CD4-positive, alpha-beta T cell (primary cell): ENCODE measurements around the gene SAMD3. TPM values are rescaled to one million over a fixed set of nuclear protein-coding genes. Genes with fewer than 3 reads are reported as not detected.

ENCODE experiments used
- ATAC-seq: fragments of 200-7000 bp; cut with Tn5 transposase; one replicate; pipeline ENCODE4 v1.10.0; 2022; ENCODE audit warnings: mild to moderate bottlenecking; ENCODE audit not compliant: poor library complexity
- CTCF ChIA-PET: fragments of 350-600 bp; sonication (Branson Sonifier 250); formaldehyde crosslinking; loops from one replicate; lab custom pipeline; 2021; ENCODE audit warnings: antibody characterized with exemption, inconsistent platforms; lab: Charles Lee
- POLR2A ChIA-PET: fragments of 350-600 bp; sonication (Branson Sonifier 250); formaldehyde crosslinking; loops from one replicate; lab custom pipeline; 2021; ENCODE audit warnings: antibody characterized with exemption, inconsistent platforms; lab: Charles Lee
- DNase-seq, 14 experiments: peaks; one replicate each; pipeline ENCODE4 v3.0.0-alpha.2; 2013 to 2020; ENCODE audit warnings: mixed read lengths in 2 of 14
- H3K27ac ChIP-seq, 2 donors: one replicate each; pipeline versions ENCODE4 v1.5.1 to v1.7.0; 2013; ENCODE audit warnings: low read length in 2 of 2, low read depth in 1 of 2, mild to moderate bottlenecking in 1 of 2
- H3K27me3 ChIP-seq, 2 experiments: 1 replicate in 1 of 2; 2 replicates in 1 of 2; pipeline versions ENCODE4 v1.6.1 to v1.7.0; 2013; ENCODE audit warnings: low read length in 2 of 2, control low read depth in 1 of 2, mild to moderate bottlenecking in 1 of 2, moderate library complexity in 1 of 2; ENCODE audit not compliant: insufficient read depth in 2 of 2, control insufficient read depth in 1 of 2
- H3K36me3 ChIP-seq: one replicate; pipeline ENCODE4 v1.6.1; 2013; ENCODE audit warnings: low read length, control low read depth; ENCODE audit not compliant: insufficient read depth
- H3K4me1 ChIP-seq: one replicate; pipeline ENCODE4 v1.6.1; 2013; ENCODE audit warnings: low read length, control low read depth; ENCODE audit not compliant: insufficient read depth
- H3K4me3 ChIP-seq: one replicate; pipeline ENCODE4 v1.5.1; 2013; ENCODE audit warnings: mild to moderate bottlenecking, low read length, moderate library complexity
- H3K9me3 ChIP-seq, 2 experiments: 1 replicate in 1 of 2; 2 replicates in 1 of 2; pipeline versions ENCODE4 v1.6.1 to v1.7.0; 2013; ENCODE audit warnings: low read length in 2 of 2, mild to moderate bottlenecking in 2 of 2, control low read depth in 1 of 2, moderate library complexity in 1 of 2; ENCODE audit not compliant: control insufficient read depth in 1 of 2, insufficient read depth in 1 of 2
- H3K27ac Mint-ChIP-seq: one replicate; pipeline ENCODE4 v1.8.0; 2020; ENCODE audit warnings: mixed read lengths
- H3K27me3 Mint-ChIP-seq: one replicate; pipeline ENCODE4 v1.8.0; 2021; ENCODE audit warnings: mixed read lengths
- H3K36me3 Mint-ChIP-seq: one replicate; pipeline ENCODE4 v1.8.0; 2021; ENCODE audit warnings: low read depth, mixed read lengths
- H3K4me1 Mint-ChIP-seq: one replicate; pipeline ENCODE4 v1.8.0; 2021; ENCODE audit warnings: low read depth, mixed read lengths
- H3K4me3 Mint-ChIP-seq: one replicate; pipeline ENCODE4 v1.8.0; 2020; ENCODE audit warnings: mild to moderate bottlenecking, mixed read lengths
- H3K9me3 Mint-ChIP-seq: one replicate; pipeline ENCODE4 v1.8.0; 2020; ENCODE audit warnings: mixed read lengths
- CTCF ChIP-seq: fragments of 200-600 bp; IDR thresholded peaks from one replicate; pipeline ENCODE4 v1.8.0; 2022; ENCODE audit warnings: antibody characterized with exemption, mild to moderate bottlenecking
- intact Hi-C, 2 experiments: fragments of 100-400 bp; cut with DNase I in 1 of 2; cut with micrococcal nuclease in 1 of 2; formaldehyde crosslinking; loops; one replicate each; pipeline versions ENCODE4 v1.15.1 to v1.9.0; 2023 to 2025; cut with DNase I, micrococcal nuclease
- total RNA-seq, 174 experiments: library from RNA in 2 of 174; stranded (reverse) in 2 of 174; gene quantifications; one replicate each; pipeline ENCODE4 v1.2.3 and lab custom pipeline; 2021 to 2026

SAMD3 gene
- total RNA-seq, 2 experiments from 2014 or later: 24.3 to 28.7 TPM

GRCh38 chr6:130116273-130116672, 106.5 kb downstream of the SAMD3 start:
- H3K9me3 ChIP-seq: no peaks in the 10 kb centered on the region
- peaks cover 65% of the 10 kb centered on the region for H3K36me3 Mint-ChIP-seq

GRCh38 chr6:130115036-130115435, 107.7 kb downstream of the SAMD3 start:
- TF ChIP-seq CTCF: no peak
- Histone ChIP-seq H3K27ac (no peak overlapping the region), H3K4me3 (no peak overlapping the region), H3K4me1 (no peaks in the 10 kb centered on the region), H3K36me3 (peaks cover 9% of the 10 kb centered on the region), H3K9me3 (no peaks in the 10 kb centered on the region), H3K27me3 (no peaks in the 10 kb centered on the region)
- Mint-ChIP-seq H3K4me1 (peaks cover 33% of the 10 kb centered on the region), H3K27ac (no peak overlapping the region), H3K27me3 (no peaks in the 10 kb centered on the region), H3K9me3 (peaks cover 4% of the 10 kb centered on the region), H3K4me3 (no peak overlapping the region), H3K36me3 (peaks cover 65% of the 10 kb centered on the region)
- ChIA-PET CTCF (no interaction called here), POLR2A (interaction anchor here (2.2 kb wide), 1 partner anchor 17 kb away, joined by 11 read pairs; no protein-coding TSS in a partner anchor)
- DNase-seq: no peak
- intact Hi-C loops: no loop called here
- ATAC-seq: no peak

More at GRCh38 chr6:130116273-130116672, 106.5 kb downstream of the SAMD3 start:
- Mint-ChIP-seq H3K9me3 (peaks cover 4% of the 10 kb centered on the region), H3K27ac (no peak overlapping the region), H3K4me3 (no peak overlapping the region), H3K4me1 (peaks cover 41% of the 10 kb centered on the region), H3K27me3 (no peaks in the 10 kb centered on the region)
- Histone ChIP-seq H3K27me3 (no peaks in the 10 kb centered on the region), H3K36me3 (peaks cover 13% of the 10 kb centered on the region), H3K27ac (no peak overlapping the region), H3K4me1 (no peaks in the 10 kb centered on the region), H3K4me3 (no peak overlapping the region)
- TF ChIP-seq CTCF: no peak
- ChIA-PET POLR2A (interaction anchor here (2.2 kb wide), 1 partner anchor 16 kb away, joined by 11 read pairs; no protein-coding TSS in a partner anchor), CTCF (no interaction called here)
- no peak for ATAC-seq
- intact Hi-C loops: no loop called here
- DNase-seq: no peak

DNA sequence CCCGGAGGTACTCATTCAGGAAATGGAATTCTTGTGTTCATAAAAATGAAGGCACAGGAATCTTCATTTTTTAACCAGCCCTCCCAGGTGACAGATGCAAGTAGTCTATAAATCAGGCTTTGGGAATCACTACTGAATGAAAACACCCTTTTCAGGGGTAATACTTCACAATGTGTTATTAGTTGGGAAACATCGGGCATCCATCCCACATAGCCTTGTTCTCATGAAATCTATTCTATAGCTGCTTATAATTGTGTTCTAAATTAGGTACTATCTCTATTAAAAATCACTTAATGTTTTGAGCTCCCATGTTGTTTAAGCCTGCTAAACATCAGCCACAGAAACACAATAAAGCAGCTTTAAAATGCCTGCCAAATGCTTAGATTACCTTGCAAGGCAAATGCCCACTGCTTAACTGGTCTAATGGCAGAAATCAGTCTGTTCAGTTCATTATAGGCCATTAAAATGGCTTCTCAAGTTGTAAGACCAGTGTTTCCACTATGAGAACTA, 109.5 kb downstream of the SAMD3 start:
- TF ChIP-seq CTCF: no peak
- no peaks in the 10 kb centered on the region for H3K27me3 ChIP-seq
- Mint-ChIP-seq H3K27me3 (no peaks in the 10 kb centered on the region), H3K4me1 (peaks cover 20% of the 10 kb centered on the region), H3K27ac (no peak overlapping the region), H3K4me3 (no peak overlapping the region), H3K9me3 (peaks cover 8% of the 10 kb centered on the region), H3K36me3 (peaks cover 74% of the 10 kb centered on the region)
- no peaks in the 10 kb centered on the region for H3K4me1 ChIP-seq
- H3K9me3 ChIP-seq: no peaks in the 10 kb centered on the region
- intact Hi-C loops: no loop called here
- H3K36me3 ChIP-seq: peaks cover 9% of the 10 kb centered on the region
- ATAC-seq (no peak), DNase-seq (no peak)
- H3K4me3 ChIP-seq: no peak overlapping the region
- ChIA-PET POLR2A (interaction anchor here (0.6 kb wide), 1 partner anchor 28 kb away, joined by 3 read pairs; no protein-coding TSS in a partner anchor), CTCF (no interaction called here)
- H3K27ac ChIP-seq: no peak overlapping the region
